GM12892 (cell line): ENCODE results near the gene GSG1.

ENCODE experiments used
- POLR2A ChIP-seq: IDR thresholded peaks from 2 replicates; pipeline ENCODE4 v1.6.1; 2011; ENCODE audit warnings: low read depth, low read length, control low read depth
- TAF1 ChIP-seq: IDR thresholded peaks from 2 replicates; pipeline ENCODE4 v1.6.1; 2011; ENCODE audit warnings: low read depth, mild to moderate bottlenecking, control low read depth, low read length, borderline replicate concordance

DNA sequence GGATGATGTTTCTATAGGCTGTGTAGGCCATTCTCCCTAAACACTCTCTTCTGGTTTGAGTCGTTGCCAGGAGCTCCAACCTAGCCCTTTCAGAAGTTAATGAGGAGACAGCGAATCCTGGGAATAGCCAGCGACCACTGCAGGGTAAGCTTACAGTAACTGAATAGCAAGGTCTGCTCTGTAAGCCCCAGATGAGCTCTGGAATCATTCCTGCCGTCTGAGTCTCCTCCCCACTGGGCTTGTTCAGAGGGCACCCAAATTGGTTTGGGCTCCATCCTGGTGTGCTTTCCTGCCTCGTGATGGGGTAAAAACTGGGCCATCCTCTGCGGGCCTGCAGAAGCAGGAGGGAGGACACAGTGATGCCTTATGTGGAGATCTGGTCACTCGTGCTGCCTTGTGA is 49.7 kb upstream of the GSG1 start:
- TF ChIP-seq TAF1 (no peak), POLR2A (no peak)
